Urinary bladder (tissue), 2 donors: ENCODE results near the gene NHSL2. TPM values are rescaled to one million over a fixed set of nuclear protein-coding genes. Genes with fewer than 3 reads are reported as not detected.

Source experiments
- polyA plus RNA-seq: library from polyadenylated mRNA; stranded (reverse); fragments of 200-250 nt; gene quantifications from one replicate; pipeline ENCODE4 v1.2.3, GENCODE V29; 2013
- small RNA-seq: library from RNA; depleted of rRNA; stranded (forward); fragments of <200 nt; gene quantifications from one replicate; pipeline ENCODE3, GENCODE V24; 2014
- total RNA-seq: library from RNA; depleted of rRNA; stranded (reverse); fragments of >200 nt; gene quantifications from one replicate; pipeline ENCODE4 v1.2.3, GENCODE V29; 2014
- donor health status: healthy.

The NHSL2 gene
- total and polyA plus RNA-seq, 2 donors: 9.7 to 14.4 TPM

Small RNA genes within 50 kb of the gene (small RNA-seq; reads per million reads assigned to genes)
- gene RNU6-1078P: not detected

Other genes with a start within 250 kb of the NHSL2 start
- not detected for gene CXorf49, start 192.6 kb upstream of the NHSL2 start, total RNA-seq
- not detected for gene CXorf49, start 192.6 kb upstream of the NHSL2 start, polyA plus RNA-seq
- not detected for gene CXorf49B, start 147.5 kb upstream of the NHSL2 start, total RNA-seq
- not detected for gene CXorf49B, start 147.5 kb upstream of the NHSL2 start, polyA plus RNA-seq
- gene RTL5, start 221.1 kb downstream of the NHSL2 start, total RNA-seq: 4.8 TPM
- gene RTL5, start 221.1 kb downstream of the NHSL2 start, polyA plus RNA-seq: 10.0 TPM